PC-3 (cell line): ENCODE results near the gene SLC38A3.

Experiments used
- CTCF ChIP-seq: fragments of 300-600 bp; sonication (generic); conservative IDR thresholded peaks from 2 replicates; pipeline ENCODE4 v1.5.1; 2017; ENCODE audit warnings: antibody characterized with exemption, low read depth, mild to moderate bottlenecking, low read length
- EZH2 ChIP-seq: fragments of 300-600 bp; sonication (generic); IDR thresholded peaks from one replicate; pipeline ENCODE4 v1.6.1; 2017; ENCODE audit warnings: antibody characterized with exemption, mild to moderate bottlenecking, low read length; ENCODE audit not compliant: unreplicated experiment

GRCh38 chr3:50208677-50209344 is 3.7 kb downstream of the SLC38A3 start:
- TF ChIP-seq CTCF: no peak
- no peak for TF ChIP-seq EZH2
